C4-2B (cell line): Measurements from ENCODE around the gene KCP.

Experiments
- H3K27ac ChIP-seq: fragments of 450-650 bp; 2 replicates; pipeline ENCODE4 v1.5.1; 2017
- ZFX ChIP-seq: fragments of 450-650 bp; IDR thresholded peaks from 2 replicates; pipeline ENCODE4 v1.6.1; 2017
- TF ChIP-seq, protein P1 (sequence below): fragments of 450-650 bp; conservative IDR thresholded peaks from 2 replicates; pipeline ENCODE4 v1.5.1; 2017; ENCODE audit warnings: mild to moderate bottlenecking

The KCP gene

DNA sequence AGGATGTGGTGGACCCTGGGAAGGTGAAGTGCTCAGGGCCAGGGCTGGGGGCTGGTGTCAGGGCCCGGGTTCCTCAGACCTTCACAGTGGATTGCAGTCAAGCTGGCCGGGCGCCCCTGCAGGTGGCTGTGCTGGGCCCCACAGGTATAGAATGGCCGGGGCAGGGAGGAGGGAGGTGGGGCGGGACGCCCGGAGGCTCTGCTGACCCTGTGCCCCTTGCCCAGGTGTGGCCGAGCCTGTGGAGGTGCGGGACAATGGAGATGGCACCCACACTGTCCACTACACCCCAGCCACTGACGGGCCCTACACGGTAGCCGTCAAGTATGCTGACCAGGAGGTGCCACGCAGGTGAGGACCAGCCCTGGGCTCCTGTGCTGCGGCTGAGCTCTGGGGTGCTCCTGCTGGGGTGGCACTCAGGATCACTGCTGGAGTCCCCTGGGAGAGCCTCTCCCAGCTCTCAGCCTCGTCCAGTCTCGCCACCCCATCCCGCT lies 62.7 kb downstream of the KCP start:
- TF ChIP-seq, protein P1, sequence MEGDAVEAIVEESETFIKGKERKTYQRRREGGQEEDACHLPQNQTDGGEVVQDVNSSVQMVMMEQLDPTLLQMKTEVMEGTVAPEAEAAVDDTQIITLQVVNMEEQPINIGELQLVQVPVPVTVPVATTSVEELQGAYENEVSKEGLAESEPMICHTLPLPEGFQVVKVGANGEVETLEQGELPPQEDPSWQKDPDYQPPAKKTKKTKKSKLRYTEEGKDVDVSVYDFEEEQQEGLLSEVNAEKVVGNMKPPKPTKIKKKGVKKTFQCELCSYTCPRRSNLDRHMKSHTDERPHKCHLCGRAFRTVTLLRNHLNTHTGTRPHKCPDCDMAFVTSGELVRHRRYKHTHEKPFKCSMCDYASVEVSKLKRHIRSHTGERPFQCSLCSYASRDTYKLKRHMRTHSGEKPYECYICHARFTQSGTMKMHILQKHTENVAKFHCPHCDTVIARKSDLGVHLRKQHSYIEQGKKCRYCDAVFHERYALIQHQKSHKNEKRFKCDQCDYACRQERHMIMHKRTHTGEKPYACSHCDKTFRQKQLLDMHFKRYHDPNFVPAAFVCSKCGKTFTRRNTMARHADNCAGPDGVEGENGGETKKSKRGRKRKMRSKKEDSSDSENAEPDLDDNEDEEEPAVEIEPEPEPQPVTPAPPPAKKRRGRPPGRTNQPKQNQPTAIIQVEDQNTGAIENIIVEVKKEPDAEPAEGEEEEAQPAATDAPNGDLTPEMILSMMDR = no peak
- no peak for TF ChIP-seq ZFX

DNA sequence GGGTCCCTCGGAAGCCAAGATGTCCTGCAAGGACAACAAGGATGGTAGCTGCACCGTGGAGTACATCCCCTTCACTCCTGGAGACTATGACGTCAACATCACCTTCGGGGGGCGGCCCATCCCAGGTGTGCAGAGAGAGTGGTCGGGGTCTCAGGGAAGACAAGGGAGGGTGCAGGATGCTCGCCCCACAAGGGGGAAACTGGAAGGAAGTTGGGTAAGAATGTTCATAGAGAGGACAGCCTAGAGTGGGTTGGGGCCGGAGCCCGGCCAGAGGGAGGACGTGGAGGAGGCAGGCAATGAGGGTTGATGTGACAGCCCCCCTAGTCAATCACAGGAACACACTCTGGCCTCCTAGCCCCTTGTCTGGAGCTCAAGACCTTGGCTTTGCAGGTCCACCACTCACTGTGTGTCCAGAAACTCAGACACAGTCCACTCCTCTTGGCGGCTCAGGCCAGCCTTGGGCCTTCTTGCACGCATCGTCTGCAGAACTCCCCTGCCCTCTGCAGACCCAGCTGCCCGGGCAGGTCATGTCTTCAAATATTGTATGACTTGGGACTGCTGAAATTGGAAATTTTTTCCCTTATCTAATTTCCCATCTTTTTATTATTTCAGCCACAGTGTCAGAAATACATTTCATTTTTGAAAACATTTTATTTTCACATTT lies 63.6 kb downstream of the KCP start:
- no peak for TF ChIP-seq ZFX
- TF ChIP-seq, protein P1 = no peak
- no peak overlapping the region for H3K27ac ChIP-seq

More for the DNA sequence above, 62.7 kb downstream of the KCP start:
- no peak overlapping the region for H3K27ac ChIP-seq

DNA sequence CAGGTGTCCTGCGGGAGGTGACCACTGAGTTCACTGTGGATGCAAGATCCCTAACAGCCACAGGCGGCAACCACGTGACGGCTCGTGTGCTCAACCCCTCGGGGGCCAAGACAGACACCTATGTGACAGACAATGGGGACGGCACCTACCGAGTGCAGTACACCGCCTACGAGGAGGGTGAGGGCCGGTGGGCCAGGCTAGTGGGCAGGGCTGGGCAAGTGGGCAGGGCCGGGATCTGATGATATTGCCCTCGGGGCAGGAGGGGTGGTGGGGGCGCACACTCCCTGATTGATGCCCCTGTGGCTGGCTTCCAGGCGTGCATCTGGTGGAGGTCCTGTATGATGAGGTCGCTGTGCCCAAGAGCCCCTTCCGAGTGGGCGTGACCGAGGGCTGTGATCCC lies 64.5 kb downstream of the KCP start:
- no peak overlapping the region for H3K27ac ChIP-seq
- TF ChIP-seq, protein P1 = no peak
- TF ChIP-seq ZFX = no peak

DNA sequence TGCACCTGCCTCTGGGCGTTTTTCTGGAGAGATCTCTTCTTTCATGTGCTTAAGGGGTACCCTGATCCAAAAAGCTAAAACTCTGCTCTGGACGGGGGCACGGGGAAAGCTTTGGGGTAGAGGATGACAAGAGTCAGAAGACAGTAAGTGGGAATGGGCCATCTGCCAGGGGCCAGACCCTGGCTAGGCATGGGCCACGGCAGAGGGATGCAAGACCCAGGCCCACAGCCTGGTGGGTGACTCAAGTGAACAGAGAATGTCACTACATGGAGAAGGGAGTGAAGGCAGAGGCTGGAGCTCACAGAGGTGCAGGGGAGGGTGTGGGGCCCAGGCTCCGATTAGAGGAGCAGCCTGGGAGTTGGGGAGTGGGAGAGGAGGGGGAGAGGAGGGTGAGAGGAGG lies 65.0 kb downstream of the KCP start:
- no peak overlapping the region for H3K27ac ChIP-seq

DNA sequence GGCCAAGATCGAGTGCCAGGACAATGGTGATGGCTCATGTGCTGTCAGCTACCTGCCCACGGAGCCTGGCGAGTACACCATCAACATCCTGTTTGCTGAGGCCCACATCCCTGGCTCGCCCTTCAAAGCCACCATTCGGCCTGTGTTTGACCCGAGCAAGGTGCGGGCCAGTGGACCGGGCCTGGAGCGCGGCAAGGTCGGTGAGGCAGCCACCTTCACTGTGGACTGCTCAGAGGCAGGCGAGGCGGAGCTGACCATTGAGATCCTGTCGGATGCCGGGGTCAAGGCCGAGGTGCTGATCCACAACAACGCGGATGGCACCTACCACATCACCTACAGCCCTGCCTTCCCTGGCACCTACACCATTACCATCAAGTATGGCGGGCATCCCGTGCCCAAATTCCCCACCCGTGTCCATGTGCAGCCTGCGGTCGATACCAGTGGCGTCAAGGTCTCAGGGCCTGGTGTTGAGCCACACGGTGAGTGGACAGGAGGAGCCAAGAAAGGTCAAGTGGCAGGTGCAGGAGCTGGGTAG lies 65.7 kb downstream of the KCP start:
- H3K27ac ChIP-seq = no peak overlapping the region

More for the DNA sequence above, 65.0 kb downstream of the KCP start:
- TF ChIP-seq, protein P1 = no peak
- TF ChIP-seq ZFX = no peak

DNA sequence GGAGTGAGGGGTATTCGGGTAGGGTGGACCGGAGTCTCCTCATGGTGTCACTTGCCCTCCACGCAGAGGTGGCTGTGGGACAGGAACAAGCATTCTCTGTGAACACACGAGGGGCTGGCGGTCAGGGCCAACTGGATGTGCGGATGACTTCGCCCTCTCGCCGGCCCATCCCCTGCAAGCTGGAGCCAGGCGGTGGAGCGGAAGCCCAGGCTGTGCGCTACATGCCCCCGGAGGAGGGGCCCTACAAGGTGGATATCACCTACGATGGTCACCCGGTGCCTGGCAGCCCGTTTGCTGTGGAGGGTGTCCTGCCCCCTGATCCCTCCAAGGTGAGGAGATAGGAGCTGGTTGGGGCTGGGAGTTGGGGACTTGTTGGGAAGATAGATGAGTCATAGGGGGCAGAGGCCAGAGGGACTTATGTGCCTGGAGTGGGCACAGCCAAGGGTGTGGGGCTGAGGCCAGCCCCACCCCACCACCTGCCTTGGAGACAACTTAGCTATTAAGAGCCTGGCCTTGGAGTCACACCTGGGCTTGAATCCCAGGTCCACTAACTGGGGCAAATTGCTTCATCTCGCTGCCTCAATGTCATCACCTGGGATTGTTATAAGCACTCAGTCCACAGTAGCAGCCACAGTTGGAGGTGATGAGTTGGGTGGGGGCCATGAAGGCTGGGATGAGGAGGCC lies 66.4 kb downstream of the KCP start:
- H3K27ac ChIP-seq = no peak overlapping the region

More for the DNA sequence above, 65.7 kb downstream of the KCP start:
- TF ChIP-seq ZFX = no peak
- TF ChIP-seq, protein P1 = no peak

More for the DNA sequence above, 66.4 kb downstream of the KCP start:
- TF ChIP-seq, protein P1 = no peak
- TF ChIP-seq ZFX = no peak
